Measurements from ENCODE around the gene DQX1.

DQX1 gene

GRCh38 chr2:74482801-74483674 is 43.0 kb downstream of the DQX1 start, which contains the start of the genes CCDC142 and TTC31:
CCDC142 (minus strand) TSS chr2:74482998; CDS start chr2:74482837, 161 bp downstream.
TTC31 (plus strand) TSS chr2:74483081; CDS start chr2:74483096, 15 bp downstream.
- FAIRE-seq: peak; percentile 73
- peak; percentile 76 for DNase-seq (ENCODE audit: insufficient read length, low spot score)
- peak; percentile 90 for TF ChIP-seq CTCF (IDR thresholded peaks at IDR 0.05; ENCODE audit: insufficient read depth, missing control alignments)

- FAIRE-seq (no peak), DNase-seq (ENCODE audit: insufficient read length, low spot score) (no peak)
Observed at GRCh38 chr2:74481961-74482800, 43.9 kb downstream of the DQX1 start.

GRCh38 chr2:74481431-74481830 is 44.6 kb downstream of the DQX1 start:
- DNase-seq (ENCODE audit: insufficient read length, low spot score): no peak
- TF ChIP-seq CTCF (IDR thresholded peaks at IDR 0.05; ENCODE audit: insufficient read depth, missing control alignments): no peak
- FAIRE-seq: no peak

More at GRCh38 chr2:74481961-74482800, 43.9 kb downstream of the DQX1 start:
- no peak for TF ChIP-seq CTCF (IDR thresholded peaks at IDR 0.05; ENCODE audit: insufficient read depth, missing control alignments)

- no peak for DNase-seq (ENCODE audit: insufficient read length, low spot score)
- no peak for TF ChIP-seq CTCF (IDR thresholded peaks at IDR 0.05; ENCODE audit: insufficient read depth, missing control alignments)
- no peak for FAIRE-seq
Observed at GRCh38 chr2:74474899-74475298, 51.1 kb downstream of the DQX1 start.

- no peak for FAIRE-seq
- no peak for DNase-seq (ENCODE audit: insufficient read length, low spot score)
- TF ChIP-seq CTCF (IDR thresholded peaks at IDR 0.05; ENCODE audit: insufficient read depth, missing control alignments): no peak
Observed at GRCh38 chr2:74474481-74474880, 51.5 kb downstream of the DQX1 start.

GRCh38 chr2:74472945-74473258 is 53.1 kb downstream of the DQX1 start:
- DNase-seq (ENCODE audit: insufficient read length, low spot score) (no peak), FAIRE-seq (no peak)
- no peak for TF ChIP-seq CTCF (IDR thresholded peaks at IDR 0.05; ENCODE audit: insufficient read depth, missing control alignments)
